Thyroid gland (tissue), 4 donors: Measurements from ENCODE around the gene EGFL8.

Experiments used
- POLR2A ChIP-seq, 2 donors: fragments of 450-650 bp; IDR thresholded peaks; one replicate each; pipeline ENCODE4 v1.6.1; 2017; ENCODE audit warnings: antibody characterized with exemption in 2 of 2, mild to moderate bottlenecking in 2 of 2, moderate library complexity in 1 of 2
- TF ChIP-seq, protein P1 (sequence below), 6 experiments: fragments of 200-600 bp in 3 of 6; fragments of 450-650 bp in 3 of 6; sonication (generic) in 3 of 6; IDR thresholded peaks; one replicate each; pipeline ENCODE4 v1.5.1; 2016 to 2019; ENCODE audit warnings: antibody characterized with exemption in 6 of 6, mild to moderate bottlenecking in 2 of 6, inconsistent platforms in 1 of 6, moderate library complexity in 1 of 6

DNA sequence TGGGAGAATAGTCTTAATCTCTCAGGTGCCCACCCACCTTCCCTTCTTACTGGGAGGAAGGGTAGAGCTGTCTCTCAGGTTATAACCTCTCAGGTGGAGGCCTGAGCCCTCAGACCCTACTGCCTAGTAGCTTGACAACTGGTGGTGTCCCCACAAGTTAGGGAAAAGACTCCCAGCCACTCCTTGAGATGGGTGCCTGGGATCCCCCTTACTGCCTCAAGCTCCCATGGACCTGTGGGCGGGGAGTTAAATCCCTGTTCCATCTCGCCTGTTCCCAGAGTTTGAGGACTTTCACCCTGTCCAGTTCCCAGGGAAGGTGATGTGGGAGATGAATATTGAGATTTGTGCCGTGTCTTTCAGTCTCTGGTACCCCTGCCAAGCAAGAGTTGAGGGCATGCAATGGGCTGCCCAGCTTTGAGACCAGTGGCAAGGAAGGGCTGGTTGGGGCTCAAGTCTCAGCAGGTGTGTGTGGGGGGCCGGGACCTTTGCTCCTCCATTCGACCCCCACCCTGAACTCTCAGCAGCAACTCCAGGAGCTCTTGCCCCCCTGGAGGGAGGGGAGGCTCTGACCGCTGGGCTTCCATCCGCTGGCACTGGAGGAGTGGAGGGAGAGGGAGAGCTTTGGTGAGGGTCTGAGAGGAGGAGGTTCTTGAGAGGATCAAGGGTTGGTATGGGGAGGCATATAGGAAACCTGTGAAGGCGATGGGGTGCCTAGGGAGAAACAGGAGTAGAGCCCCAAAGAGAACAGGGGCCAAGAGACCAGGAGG lies 26.7 kb downstream of the EGFL8 start:
- TF ChIP-seq, protein P1, sequence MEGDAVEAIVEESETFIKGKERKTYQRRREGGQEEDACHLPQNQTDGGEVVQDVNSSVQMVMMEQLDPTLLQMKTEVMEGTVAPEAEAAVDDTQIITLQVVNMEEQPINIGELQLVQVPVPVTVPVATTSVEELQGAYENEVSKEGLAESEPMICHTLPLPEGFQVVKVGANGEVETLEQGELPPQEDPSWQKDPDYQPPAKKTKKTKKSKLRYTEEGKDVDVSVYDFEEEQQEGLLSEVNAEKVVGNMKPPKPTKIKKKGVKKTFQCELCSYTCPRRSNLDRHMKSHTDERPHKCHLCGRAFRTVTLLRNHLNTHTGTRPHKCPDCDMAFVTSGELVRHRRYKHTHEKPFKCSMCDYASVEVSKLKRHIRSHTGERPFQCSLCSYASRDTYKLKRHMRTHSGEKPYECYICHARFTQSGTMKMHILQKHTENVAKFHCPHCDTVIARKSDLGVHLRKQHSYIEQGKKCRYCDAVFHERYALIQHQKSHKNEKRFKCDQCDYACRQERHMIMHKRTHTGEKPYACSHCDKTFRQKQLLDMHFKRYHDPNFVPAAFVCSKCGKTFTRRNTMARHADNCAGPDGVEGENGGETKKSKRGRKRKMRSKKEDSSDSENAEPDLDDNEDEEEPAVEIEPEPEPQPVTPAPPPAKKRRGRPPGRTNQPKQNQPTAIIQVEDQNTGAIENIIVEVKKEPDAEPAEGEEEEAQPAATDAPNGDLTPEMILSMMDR (IDR thresholded peaks at IDR 0.05), result no peak
- no peak for TF ChIP-seq POLR2A (IDR thresholded peaks at IDR 0.05)
